Parathyroid adenoma (tissue), 2 donors: Measurements from ENCODE around the gene KLF1.
"Not testable (repeated sequence)": the region's sequence is repeated elsewhere in the genome, so short reads cannot be mapped to it uniquely, and the experiment has no call there.

Experiments
- H2AFZ ChIP-seq: fragments of 300-600 bp; sonication (generic); one replicate; pipeline ENCODE4 v1.7.0; 2017; ENCODE audit warnings: antibody characterized with exemption, mild to moderate bottlenecking
- H3K27ac ChIP-seq: fragments of 300-600 bp; sonication (generic); one replicate; pipeline ENCODE4 v1.7.0; 2017
- H3K27me3 ChIP-seq: fragments of 300-600 bp; sonication (generic); one replicate; pipeline ENCODE4 v1.7.0; 2017; ENCODE audit warnings: low read length; ENCODE audit not compliant: control insufficient read depth, insufficient read depth
- H3K36me3 ChIP-seq: fragments of 300-600 bp; sonication (generic); one replicate; pipeline ENCODE4 v1.7.0; 2017; ENCODE audit warnings: low read length; ENCODE audit not compliant: control insufficient read depth, insufficient read depth
- H3K4me1 ChIP-seq: fragments of 300-600 bp; sonication (generic); one replicate; pipeline ENCODE4 v1.7.0; 2017; ENCODE audit warnings: control low read depth
- H3K4me2 ChIP-seq: fragments of 300-600 bp; sonication (generic); one replicate; pipeline ENCODE4 v1.7.0; 2017; ENCODE audit warnings: low read length
- H3K4me3 ChIP-seq: fragments of 300-600 bp; sonication (generic); one replicate; pipeline ENCODE4 v1.7.0; 2017; ENCODE audit warnings: low read depth, low read length
- H3K79me2 ChIP-seq: fragments of 300-600 bp; sonication (generic); one replicate; pipeline ENCODE4 v1.7.0; 2017; ENCODE audit warnings: control low read depth
- H3K9ac ChIP-seq: fragments of 300-600 bp; sonication (generic); one replicate; pipeline ENCODE4 v1.7.0; 2017; ENCODE audit warnings: mild to moderate bottlenecking
- H3K9me3 ChIP-seq: fragments of 300-600 bp; sonication (generic); one replicate; pipeline ENCODE4 v1.7.0; 2017; ENCODE audit warnings: low read length; ENCODE audit not compliant: control insufficient read depth
- TF ChIP-seq, protein P1 (sequence below): fragments of 300-600 bp; sonication (generic); IDR thresholded peaks from one replicate; pipeline ENCODE4 v1.7.0; 2017; ENCODE audit warnings: antibody characterized with exemption, mild to moderate bottlenecking
- donor health status: primary hyperparathyroidism.

KLF1 gene

GRCh38 chr19:12921047-12921446 is 34.0 kb upstream of the KLF1 start:
- Histone ChIP-seq H3K36me3 (peaks cover 2% of the 10 kb centered on the region), H3K4me1 (no peaks in the 10 kb centered on the region), H3K79me2 (no peaks in the 10 kb centered on the region), H3K27me3 (no peaks in the 10 kb centered on the region), H3K27ac (no peak overlapping the region), H3K9me3 (no peaks in the 10 kb centered on the region), H2AFZ (no peak overlapping the region), H3K4me3 (no peak overlapping the region), H3K4me2 (no peak overlapping the region), H3K9ac (no peak overlapping the region)
- TF ChIP-seq, protein P1, sequence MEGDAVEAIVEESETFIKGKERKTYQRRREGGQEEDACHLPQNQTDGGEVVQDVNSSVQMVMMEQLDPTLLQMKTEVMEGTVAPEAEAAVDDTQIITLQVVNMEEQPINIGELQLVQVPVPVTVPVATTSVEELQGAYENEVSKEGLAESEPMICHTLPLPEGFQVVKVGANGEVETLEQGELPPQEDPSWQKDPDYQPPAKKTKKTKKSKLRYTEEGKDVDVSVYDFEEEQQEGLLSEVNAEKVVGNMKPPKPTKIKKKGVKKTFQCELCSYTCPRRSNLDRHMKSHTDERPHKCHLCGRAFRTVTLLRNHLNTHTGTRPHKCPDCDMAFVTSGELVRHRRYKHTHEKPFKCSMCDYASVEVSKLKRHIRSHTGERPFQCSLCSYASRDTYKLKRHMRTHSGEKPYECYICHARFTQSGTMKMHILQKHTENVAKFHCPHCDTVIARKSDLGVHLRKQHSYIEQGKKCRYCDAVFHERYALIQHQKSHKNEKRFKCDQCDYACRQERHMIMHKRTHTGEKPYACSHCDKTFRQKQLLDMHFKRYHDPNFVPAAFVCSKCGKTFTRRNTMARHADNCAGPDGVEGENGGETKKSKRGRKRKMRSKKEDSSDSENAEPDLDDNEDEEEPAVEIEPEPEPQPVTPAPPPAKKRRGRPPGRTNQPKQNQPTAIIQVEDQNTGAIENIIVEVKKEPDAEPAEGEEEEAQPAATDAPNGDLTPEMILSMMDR = no peak

DNA sequence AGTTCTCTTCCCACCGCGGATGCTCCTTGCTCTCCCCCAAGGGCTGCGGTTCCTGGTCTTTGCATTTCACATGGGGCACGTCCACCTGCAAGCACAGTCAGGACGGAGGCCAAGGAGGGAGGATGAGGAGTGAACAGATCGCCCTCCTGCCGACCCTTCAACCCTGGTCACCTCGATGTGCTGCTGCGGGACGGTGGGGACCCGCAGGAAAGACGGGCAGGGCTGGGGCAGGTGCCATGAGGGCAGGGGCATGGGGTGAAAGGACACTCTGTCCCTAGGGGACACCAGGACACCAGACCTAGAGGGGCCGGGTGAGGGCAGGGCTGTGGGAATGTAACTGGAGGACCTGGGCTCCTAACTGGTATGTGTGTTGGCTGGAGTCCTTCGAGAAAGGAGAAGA is 31.3 kb upstream of the KLF1 start:
- no peaks in the 10 kb centered on the region for H3K9me3 ChIP-seq
- H3K27ac ChIP-seq = no peak overlapping the region
- H3K9ac ChIP-seq = no peak overlapping the region
- H3K4me1 ChIP-seq = peaks cover 4% of the 10 kb centered on the region
- H3K27me3 ChIP-seq = no peaks in the 10 kb centered on the region
- H3K79me2 ChIP-seq = no peaks in the 10 kb centered on the region
- H3K36me3 ChIP-seq = peaks cover 2% of the 10 kb centered on the region
- TF ChIP-seq, protein P1 = no peak
- no peak overlapping the region for H2AFZ ChIP-seq
- H3K4me3 ChIP-seq = no peak overlapping the region
- H3K4me2 ChIP-seq = no peak overlapping the region

DNA sequence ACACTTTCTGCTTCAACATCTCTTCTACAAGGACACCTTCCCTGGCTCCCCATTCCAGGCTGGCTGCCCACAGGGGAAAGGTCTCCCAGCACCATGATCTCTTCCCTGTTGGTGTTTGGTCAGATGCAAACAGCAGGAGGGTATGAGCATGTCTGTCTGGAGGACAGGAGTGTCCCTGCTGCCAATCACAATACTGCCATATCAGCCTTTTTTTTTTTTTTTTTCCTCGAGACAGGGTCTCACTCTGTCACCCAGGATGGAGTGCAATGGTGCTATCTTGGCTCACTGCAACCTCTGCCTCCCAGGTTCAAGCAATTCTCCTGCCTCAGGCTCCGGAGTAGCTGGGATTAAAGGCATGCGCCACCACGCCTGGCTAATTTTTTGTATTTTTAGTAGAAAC is 28.9 kb upstream of the KLF1 start:
- not testable (repeated sequence) for H2AFZ ChIP-seq

GRCh38 chr19:12913851-12914690 is 27.1 kb upstream of the KLF1 start:
- Histone ChIP-seq H3K27ac (peak overlapping the region; percentile 24), H3K27me3 (no peaks in the 10 kb centered on the region), H2AFZ (peak overlapping the region; percentile 81), H3K9ac (no peak overlapping the region), H3K36me3 (no peaks in the 10 kb centered on the region), H3K79me2 (no peaks in the 10 kb centered on the region), H3K4me2 (no peak overlapping the region), H3K4me3 (no peak overlapping the region), H3K4me1 (peaks cover 10% of the 10 kb centered on the region), H3K9me3 (no peaks in the 10 kb centered on the region)
- TF ChIP-seq, protein P1 = no peak

More for the DNA sequence above, 28.9 kb upstream of the KLF1 start:
- H3K4me2 ChIP-seq, H3K9ac ChIP-seq, H3K36me3 ChIP-seq, H3K9me3 ChIP-seq, H3K79me2 ChIP-seq, H3K4me3 ChIP-seq, H3K27me3 ChIP-seq, H3K4me1 ChIP-seq, H3K27ac ChIP-seq: not testable (repeated sequence)

- TF ChIP-seq, protein P1 = no peak
- H3K4me2 ChIP-seq = no peak overlapping the region
- no peaks in the 10 kb centered on the region for H3K9me3 ChIP-seq
- H2AFZ ChIP-seq = peak overlapping the region; percentile 81
- no peak overlapping the region for H3K9ac ChIP-seq
- H3K36me3 ChIP-seq = no peaks in the 10 kb centered on the region
- H3K27me3 ChIP-seq = no peaks in the 10 kb centered on the region
- H3K79me2 ChIP-seq = no peaks in the 10 kb centered on the region
- peaks cover 10% of the 10 kb centered on the region for H3K4me1 ChIP-seq
- H3K27ac ChIP-seq = peak overlapping the region; percentile 24
- no peak overlapping the region for H3K4me3 ChIP-seq
Observed at GRCh38 chr19:12913011-12913561, 26.1 kb upstream of the KLF1 start.
